8988T (cell line): ENCODE data around the gene TRAK1.

Experiments
- DNase-seq: peaks from one replicate; pipeline ENCODE4 v3.0.0; 2011

TRAK1 gene

DNA sequence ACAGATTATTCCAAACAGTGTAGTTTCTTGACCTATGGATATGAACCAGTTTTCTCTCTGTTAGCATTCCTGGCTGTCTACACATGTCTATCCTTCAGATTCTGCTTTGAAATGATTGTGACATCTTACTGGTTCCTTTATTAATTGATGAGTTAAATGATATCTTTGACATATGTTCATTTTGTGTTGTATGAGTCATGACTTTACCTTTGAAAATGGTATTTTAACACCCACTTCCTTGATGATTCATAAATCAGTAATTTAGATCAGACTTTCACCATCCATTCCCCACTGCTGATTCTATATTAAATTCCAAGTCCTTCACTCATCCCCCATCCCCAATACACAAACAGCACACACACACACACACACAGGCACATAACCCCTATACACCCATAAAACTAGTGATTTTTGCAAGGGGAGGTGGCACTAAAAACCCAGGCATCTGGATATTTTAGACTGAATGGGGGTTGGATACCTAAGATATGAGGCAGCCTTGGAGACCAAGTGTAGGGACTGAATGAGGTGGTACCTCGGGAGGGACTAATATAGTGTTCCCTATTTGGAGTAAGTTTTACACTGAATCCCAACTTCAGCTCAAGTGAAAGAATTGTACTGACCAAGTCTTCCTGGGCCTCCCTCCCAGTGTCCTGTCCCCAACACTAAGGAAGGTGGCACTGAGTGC is 165.1 kb downstream of the TRAK1 start:
- peak; percentile 49 for DNase-seq

DNA sequence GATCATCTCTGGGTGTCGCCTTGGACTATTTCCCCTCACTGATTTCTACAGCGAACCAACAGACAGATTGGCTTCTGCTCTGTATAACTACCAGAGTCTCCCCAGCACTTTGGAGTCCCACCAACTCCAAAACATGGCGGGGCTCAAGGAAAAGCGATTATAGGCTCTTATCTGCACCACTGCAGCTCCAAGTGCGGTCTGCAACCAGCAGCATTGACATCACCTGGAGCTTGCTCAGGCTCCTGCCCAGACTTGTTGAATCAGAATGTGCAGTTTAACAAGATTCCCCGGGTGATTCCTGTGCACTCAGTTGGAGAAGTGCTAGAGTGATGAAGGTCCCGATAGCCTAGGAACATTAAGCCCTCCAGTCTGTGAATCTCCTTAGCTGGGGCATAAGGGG is 165.8 kb downstream of the TRAK1 start:
- no peak for DNase-seq

DNA sequence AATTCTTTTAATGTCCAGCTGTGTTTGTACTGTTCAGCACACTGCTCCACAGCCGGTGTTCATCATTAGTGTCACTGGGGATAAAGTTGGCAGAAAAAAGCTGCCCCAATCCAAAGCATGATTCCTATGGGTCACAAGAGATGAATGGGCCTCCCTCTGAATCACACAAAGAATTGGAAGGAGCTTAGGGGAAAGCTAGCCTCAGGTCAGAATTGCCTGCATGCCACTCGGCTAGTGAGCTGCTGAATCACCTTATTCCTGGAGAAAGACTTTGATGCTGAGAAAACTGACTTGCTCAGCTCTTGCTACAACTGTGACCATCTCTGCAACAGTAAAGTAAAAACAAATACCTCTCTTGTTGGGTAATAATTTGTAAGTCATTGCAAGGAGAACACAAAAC is 171.4 kb downstream of the TRAK1 start:
- no peak for DNase-seq

DNA sequence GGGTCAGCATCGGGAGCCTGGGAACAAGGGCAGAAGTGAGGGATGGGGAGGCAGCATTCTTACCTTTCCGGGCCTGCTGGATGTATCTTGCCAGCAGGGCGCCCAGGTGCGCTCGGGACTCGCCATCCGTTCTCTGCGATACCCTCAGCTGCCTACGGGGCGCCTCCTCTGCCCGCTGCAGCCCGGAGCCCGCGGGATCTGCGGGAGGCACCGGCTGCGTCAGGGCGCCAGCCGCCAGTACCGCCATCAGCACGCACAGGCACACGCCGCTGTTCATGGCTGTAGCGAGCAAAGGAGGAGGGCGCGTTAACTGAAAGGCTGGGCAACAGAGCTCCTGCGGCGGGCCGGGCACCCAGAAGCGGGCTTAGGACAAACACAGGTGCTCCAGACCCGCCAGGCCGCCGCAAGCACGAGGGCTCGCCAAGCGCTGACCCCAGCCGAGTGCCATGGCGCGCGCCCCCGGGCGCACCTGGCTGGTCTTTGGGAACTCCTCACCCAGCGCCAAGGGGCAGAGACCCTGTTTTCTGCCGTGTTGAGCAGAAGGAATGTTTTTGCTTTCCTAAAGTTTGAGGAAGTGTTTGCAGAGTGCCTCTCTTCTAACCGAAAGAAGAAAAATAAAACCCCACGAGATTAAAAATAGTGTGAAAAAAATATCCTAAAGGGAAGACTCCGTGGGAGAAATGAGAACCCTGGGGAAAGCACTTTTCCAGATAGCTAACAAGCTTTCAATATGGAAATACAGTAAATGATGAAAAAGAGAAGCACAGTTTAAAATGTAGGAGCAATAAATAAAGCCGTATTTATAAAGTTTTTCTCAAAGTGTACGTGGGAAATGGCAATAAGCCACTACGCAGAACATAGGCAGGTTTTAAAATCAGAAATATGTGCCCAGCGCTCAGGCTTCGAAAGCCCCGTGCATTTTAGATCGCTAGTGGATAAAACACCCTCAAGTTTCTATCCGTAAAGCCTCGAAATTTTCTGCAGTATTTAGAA is 172.5 kb downstream of the TRAK1 start:
- DNase-seq, result peak; percentile 37

DNA sequence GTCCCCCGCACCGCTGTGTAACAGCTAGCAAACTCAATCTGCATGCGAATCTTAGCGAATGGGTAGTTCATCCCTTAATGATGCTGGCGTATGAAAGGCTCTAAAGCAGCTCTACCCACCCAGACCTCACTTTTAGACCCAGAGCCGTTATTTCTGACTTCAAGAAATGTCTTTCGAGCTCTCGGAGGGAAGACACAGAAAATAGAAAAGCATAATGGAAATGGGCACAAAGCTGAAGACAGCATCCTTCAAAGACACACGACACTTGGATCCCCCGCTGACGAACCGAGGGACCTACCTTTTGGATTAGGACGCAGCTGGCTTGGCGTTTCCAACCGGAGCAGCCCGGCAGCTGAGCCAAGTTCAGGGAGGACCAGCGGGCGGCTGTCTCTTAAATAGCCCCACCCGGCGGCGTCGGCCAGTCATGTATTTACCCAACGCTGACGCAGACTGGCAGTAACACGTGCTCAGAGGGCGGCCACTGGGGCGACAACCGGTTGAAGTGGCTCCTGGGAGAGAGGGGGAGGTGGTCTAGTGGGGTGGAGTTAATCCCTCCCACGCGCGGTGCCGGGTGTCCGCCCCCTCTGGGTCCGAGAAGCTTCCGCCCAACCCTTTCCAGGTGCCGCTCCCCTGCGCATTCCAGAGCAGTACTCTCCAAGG is 173.4 kb downstream of the TRAK1 start:
- DNase-seq, result no peak

DNA sequence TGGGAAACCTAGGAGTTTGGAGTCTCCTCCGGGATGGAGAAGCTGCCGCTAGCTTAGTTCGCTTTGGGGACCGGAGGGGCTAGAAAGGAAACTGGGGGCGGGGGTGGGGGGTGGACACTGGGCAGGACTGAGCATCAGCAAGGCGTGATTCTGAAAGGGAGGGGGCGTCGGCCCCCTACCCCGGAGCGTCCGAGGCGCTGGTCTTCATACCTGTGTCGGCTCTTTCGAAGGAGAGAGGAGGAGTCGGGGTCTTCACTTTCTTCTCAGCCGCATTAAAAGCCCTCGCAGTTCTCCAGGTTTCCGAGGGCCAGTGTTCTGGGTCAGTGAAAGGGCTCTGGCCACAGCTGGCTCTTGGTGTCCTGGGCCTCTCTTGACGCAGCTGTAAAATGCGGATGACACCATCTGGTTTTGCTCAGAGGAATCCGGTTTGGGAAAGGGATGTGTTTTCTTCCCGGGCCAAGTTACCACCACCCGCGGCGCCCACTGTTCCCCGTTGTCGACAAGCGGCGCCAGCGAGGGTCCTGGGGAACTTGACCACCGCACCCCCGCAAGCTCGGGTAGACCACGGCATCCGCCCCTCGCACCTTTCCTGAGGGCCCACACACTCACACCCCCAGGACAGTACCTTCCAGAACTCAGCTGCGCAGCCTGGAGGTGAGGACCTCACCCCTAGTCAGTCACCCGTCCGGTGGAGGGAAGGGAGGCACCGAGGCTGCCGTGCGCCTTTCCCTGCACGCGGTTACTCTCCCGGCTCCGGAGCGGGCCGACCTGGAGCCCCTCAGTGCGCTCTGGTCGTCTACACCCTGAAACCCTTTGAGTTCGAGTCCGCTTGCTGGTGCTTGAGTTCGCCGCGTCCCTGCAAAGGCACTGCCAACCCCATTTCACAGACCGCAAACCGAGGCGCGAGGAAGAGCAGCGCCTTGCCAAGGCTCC is 174.2 kb downstream of the TRAK1 start:
- no peak for DNase-seq

DNA sequence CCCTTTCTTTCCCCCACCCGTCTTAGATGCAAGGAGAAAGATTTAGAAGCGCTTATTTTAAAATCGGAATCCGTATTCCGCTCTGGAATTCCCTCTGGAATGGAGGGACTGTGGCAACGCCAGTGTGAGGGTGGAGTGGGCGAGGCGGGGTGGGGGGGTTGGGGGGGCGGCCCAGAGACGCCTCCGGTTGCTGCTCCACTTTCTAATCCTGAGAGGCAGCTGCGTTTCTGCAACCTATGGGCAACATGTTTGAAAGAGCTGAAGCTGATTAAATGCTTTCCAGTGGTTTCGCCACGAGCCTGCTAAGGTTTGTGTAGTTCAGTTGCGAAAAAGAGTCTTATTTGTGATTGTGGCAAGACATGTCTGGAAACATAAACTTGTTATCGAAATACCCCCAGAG is 174.9 kb downstream of the TRAK1 start, which contains the start of gene CCK:
CCK (minus strand) TSS at position 101 of the 400 bp plus-strand sequence. CDS start 2,555 bp downstream, outside the sequence.
- DNase-seq, result no peak

DNA sequence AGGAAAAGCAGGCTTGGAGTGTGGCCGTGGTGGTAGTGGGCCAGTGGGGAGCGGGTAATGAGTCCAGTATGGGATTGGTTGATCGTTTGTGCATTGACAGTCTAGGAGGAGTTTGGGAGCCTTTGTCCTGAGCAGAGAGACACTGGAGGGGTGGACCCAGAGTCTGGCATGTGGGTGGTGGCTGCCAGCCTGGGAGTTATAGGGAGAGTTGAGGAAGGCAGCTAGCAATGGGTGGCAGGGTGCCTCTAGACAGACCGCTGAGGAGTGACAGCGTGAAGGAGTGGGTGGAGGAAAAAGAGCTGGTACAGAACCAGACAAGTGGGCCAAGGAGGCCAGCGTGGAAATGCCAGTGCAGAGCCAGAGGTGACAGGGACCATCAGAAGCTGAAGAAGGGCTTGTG is 176.7 kb downstream of the TRAK1 start:
- DNase-seq, result no peak

DNA sequence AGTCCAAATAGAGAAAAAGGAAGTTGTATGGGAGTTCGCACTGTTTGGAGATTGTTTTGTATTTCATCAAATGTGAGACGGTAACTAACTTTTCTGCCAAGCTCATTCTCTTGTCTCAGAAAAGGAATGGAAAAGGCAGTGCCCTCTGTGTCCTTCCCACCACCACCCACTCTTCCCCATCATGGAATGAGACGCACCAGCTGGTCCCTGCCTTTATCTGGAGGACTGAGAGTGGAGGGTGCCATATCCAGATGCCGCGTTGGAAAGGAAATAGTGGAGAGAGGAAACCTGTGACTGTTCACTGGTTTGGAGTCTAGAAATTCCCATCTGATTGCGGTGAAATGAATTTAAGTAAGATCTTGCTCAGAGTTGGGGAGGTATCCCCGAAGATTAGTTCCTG is 178.5 kb downstream of the TRAK1 start:
- no peak for DNase-seq

DNA sequence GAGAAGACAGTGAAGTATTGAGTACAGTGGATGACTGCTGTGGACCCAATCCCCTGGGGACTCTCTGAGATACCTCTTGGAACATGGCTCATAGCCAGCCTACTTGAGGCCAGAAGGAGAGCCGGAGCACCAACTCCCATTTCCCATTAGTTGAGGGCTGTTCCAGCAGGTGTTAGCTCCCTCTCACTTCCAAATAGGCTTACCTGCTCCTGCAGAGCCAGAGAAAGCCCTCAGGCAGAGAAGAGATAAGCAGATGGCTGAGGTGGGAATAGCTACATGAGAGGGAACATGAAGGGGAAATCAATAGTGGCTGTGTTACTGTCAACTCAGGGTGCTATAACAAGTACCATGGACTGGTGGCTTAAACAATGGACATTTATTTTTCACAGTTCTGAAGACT is 179.4 kb downstream of the TRAK1 start:
- DNase-seq, result no peak

DNA sequence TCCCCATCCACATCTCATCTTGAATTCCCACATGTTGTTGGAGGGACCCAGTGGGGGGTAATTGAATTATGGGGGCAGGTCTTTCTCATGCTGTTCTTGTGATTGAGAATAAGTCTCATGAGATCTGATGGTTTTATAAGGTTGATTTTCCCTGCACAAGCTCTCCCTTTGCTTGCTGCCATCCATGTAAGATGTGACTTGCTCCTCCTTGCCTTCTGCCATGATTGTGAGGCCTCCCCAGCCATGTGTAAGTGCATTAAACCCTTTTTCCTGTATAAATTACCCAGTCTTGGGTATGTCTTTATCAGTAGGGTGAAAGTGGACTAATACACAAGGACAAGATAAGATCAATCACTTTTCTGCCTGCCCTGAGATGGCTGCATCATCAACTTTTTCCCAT is 180.6 kb downstream of the TRAK1 start:
- DNase-seq, result no peak

DNA sequence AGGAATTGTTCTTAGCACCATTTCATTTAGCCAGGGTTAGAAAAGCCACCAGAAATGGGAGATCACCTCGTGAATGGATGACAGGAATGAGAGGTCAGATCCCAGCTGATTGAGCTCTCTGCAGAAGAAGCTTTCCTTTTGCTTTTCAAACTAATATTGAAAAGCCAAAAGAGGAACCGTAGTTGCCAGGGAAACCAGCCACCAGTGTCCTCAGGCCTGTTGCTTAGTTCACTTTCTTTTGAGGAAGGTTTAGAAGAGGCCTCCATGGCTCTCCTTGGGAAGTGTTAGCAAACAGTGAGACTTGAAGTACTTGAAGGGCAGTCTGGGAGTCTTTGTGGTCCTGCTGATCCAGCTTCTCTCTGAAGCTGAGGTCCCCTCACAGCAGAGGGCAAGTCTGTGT is 182.2 kb downstream of the TRAK1 start:
- no peak for DNase-seq

DNA sequence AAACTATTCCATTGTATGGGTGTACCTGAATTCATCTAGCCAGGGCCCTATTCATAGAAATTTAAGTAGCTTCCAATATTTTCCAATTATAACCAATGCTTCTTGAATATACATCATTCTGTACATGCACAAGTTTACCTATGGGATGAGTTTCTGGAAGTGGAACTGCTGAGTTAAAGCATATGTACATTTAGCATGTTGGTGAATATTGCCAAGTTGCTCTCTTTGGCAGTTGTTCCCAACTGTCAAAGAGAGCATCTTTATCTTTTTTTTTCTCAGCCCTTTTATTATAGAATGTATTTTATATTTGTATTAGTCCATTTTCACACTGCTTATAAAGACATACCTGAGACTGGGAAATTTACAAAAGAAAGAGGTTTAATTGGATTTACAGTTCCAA is 183.1 kb downstream of the TRAK1 start:
- DNase-seq, result no peak

DNA sequence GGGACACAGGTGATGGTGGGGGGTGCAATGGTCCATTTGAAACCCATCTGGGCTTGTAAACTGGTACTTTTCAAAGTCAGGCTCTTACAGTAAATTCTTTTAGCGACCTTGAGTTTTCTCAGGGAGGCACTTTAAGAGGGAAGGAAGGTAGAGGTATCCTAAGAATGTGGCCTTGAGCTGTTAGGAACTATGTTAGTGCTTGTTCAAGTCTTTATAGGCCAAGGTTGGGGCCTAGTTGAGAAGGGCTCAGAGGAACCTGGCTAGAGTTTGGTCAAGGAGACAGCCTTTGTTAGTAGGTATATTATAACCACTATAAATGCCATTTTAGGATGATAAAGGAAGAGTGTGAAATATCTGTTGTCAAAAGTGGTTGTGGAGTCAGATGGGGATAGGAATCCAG is 184.1 kb downstream of the TRAK1 start:
- DNase-seq, result no peak
